ENCODE measurements around the gene KCNN3. TPM values are rescaled to one million over a fixed set of nuclear protein-coding genes. Genes with fewer than 3 reads are reported as not detected.

The KCNN3 gene
- polyA plus RNA-seq, 1 donor: 4.7 TPM

DNA sequence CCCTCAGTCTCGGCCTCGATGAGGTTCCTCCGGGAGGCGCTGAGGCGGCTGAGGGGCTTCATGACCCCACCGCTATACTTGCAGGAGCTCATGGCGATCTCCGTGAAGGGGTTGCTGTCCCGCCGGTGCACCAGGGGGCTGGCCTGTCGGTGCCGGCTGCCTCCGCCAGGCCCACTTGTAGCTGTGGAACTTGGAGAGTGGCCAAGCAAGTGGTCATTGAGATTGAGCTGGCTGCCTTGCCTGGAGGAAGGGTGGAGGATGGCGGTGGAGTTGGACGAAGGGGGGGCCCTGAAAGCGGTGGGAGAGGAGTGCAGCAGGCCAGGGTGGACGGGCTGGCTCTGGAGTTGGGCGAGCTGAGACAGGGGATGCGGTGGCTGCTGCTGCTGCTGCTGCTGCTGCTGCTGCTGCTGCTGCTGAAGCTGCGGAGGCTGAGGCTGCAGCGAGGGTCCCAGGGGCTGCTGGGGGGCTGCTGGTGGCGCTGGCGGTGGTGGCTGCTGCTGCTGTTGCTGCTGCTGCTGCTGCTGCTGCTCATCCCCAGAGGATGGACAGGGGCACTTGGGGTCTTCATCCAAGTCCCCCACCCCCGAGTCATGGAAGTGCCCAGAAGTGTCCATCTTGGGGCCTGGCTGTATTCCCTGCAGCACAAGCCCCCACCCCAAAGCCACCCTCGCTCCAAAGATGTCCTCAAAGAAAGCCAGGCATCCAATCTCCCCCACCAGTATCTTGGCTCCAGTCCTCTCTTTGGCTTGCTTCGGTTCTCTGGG, 548 bp downstream of the KCNN3 start:
- H3K9me3 ChIP-seq (ENCODE audit: control insufficient read depth, low read depth, low read length): no peaks in the 10 kb centered on the region
- H3K36me3 ChIP-seq (ENCODE audit: control insufficient read depth, insufficient read depth, low read length): no peaks in the 10 kb centered on the region
- H3K27me3 ChIP-seq (ENCODE audit: control insufficient read depth, insufficient read depth, low read length): peaks cover 47% of the 10 kb centered on the region
- H3K4me3 ChIP-seq (ENCODE audit: low read length): peak overlapping the region; percentile 43
- peaks cover 5% of the 10 kb centered on the region for H3K4me1 ChIP-seq (ENCODE audit: control insufficient read depth, insufficient read depth, low read length)
- no CpG with 5 or more reads among the region's 26 CpGs for WGBS (ENCODE audit: insufficient coverage, low lambda C conversion rate)
- H3K27ac ChIP-seq (ENCODE audit: low read length): no peak overlapping the region
- peak in 1 of 2 donors; percentile 28 for DNase-seq

DNA sequence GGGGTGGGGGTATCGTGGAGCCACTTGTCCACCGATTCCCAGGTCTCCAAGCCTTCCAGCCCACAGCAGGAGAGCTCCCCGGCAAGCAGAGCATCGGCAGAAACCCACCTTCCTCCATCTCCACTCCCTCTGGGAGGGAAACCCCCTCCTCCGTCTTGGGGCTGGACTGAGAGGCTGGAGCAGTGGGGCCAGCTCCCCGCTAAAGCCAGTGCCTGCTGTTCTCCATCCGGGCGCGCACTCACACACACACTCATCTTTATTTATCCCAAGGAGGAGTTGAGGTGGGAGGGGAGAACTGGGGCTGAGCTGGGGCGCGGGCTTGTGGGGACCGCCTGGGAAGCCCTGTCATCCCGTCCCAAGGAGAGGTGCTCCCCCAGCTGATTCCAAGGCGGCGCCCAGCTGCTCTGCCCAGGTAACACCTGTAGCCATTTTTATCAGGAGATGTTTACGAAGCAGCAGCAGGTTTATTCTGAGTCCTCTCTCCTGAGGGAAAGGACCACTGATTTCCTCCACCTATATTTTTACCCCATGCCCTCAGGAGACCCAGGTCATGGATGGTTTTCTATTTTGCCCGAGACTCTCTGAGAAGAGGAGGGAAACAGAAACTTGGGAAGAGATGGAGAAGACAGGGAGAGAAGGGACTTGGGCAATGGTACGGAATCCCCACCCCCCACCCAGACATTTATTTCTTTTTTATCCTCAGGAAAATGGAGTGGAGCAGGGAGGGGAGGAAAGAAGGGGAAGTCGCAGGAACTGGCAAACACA, 2.1 kb downstream of the KCNN3 start:
- peak overlapping the region; percentile 43 for H3K4me3 ChIP-seq (ENCODE audit: low read length)
- no peaks in the 10 kb centered on the region for H3K36me3 ChIP-seq (ENCODE audit: control insufficient read depth, insufficient read depth, low read length)
- H3K27me3 ChIP-seq (ENCODE audit: control insufficient read depth, insufficient read depth, low read length): peaks cover 54% of the 10 kb centered on the region
- peaks cover 5% of the 10 kb centered on the region for H3K4me1 ChIP-seq (ENCODE audit: control insufficient read depth, insufficient read depth, low read length)
- no peak for DNase-seq
- no peak overlapping the region for H3K27ac ChIP-seq (ENCODE audit: low read length)
- H3K9me3 ChIP-seq (ENCODE audit: control insufficient read depth, low read depth, low read length): no peaks in the 10 kb centered on the region
- no CpG with 5 or more reads among the region's 19 CpGs for WGBS (ENCODE audit: insufficient coverage, low lambda C conversion rate)

GRCh38 chr1:154867064-154867825, 2.8 kb downstream of the KCNN3 start:
- Histone ChIP-seq H3K27ac (ENCODE audit: low read length) (no peak overlapping the region), H3K9me3 (ENCODE audit: control insufficient read depth, low read depth, low read length) (no peaks in the 10 kb centered on the region), H3K4me3 (ENCODE audit: low read length) (peak overlapping the region; percentile 43), H3K27me3 (ENCODE audit: control insufficient read depth, insufficient read depth, low read length) (peaks cover 62% of the 10 kb centered on the region), H3K4me1 (ENCODE audit: control insufficient read depth, insufficient read depth, low read length) (peaks cover 5% of the 10 kb centered on the region), H3K36me3 (ENCODE audit: control insufficient read depth, insufficient read depth, low read length) (no peaks in the 10 kb centered on the region)
- no CpG with 5 or more reads among the region's 25 CpGs for WGBS (ENCODE audit: insufficient coverage, low lambda C conversion rate)
- no peak for DNase-seq

- Histone ChIP-seq H3K27me3 (ENCODE audit: control insufficient read depth, insufficient read depth, low read length) (peaks cover 68% of the 10 kb centered on the region), H3K9me3 (ENCODE audit: control insufficient read depth, low read depth, low read length) (no peaks in the 10 kb centered on the region), H3K4me3 (ENCODE audit: low read length) (peak overlapping the region; percentile 16), H3K27ac (ENCODE audit: low read length) (no peak overlapping the region), H3K36me3 (ENCODE audit: control insufficient read depth, insufficient read depth, low read length) (no peaks in the 10 kb centered on the region), H3K4me1 (ENCODE audit: control insufficient read depth, insufficient read depth, low read length) (peaks cover 5% of the 10 kb centered on the region)
- no CpG with 5 or more reads among the region's 14 CpGs for WGBS (ENCODE audit: insufficient coverage, low lambda C conversion rate)
- no peak for DNase-seq
Measured at GRCh38 chr1:154866257-154867063, 3.6 kb downstream of the KCNN3 start.

DNA sequence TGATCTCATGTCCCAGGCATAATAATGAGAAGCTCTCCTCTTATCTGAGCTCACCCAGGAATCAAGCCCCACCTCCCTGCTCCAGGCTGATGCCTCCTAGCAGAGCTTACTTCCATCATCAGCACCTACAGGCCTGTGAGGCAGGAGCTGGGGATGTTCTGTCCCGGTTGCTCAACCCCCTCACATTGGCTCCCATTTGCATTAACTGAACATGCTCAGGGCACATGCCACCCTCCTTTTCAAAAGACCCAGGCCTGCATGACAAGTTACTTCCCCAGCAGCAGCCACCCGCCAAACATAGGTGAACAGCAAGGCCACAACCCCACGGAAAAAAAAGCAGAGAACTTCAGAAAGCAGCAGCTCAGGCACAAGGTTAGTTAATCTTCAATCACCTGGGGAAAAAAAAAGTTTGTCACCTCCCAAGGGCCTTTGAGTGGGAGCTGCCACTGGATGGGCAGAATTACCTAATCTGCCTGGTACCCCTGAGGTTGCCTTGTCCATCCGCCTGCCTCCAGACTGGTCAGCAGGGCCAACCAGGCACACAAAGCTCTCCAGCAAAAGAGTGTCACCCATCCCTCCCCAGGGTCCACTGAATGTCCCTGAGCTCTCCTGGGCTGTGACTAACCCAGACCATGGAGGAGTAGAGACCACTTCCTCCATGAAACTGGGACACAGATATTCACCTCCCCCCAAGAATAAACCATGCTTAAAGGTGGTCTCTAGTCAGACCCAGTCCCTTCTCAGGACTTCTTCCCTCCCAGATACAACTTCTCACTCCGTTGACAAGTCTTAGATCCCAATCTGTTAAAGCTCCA, 4.4 kb downstream of the KCNN3 start:
- Histone ChIP-seq H3K27me3 (ENCODE audit: control insufficient read depth, insufficient read depth, low read length) (peaks cover 72% of the 10 kb centered on the region), H3K4me1 (ENCODE audit: control insufficient read depth, insufficient read depth, low read length) (peaks cover 5% of the 10 kb centered on the region), H3K36me3 (ENCODE audit: control insufficient read depth, insufficient read depth, low read length) (no peaks in the 10 kb centered on the region), H3K9me3 (ENCODE audit: control insufficient read depth, low read depth, low read length) (no peaks in the 10 kb centered on the region), H3K27ac (ENCODE audit: low read length) (no peak overlapping the region), H3K4me3 (ENCODE audit: low read length) (no peak overlapping the region)
- no peak for DNase-seq
- 48% methylated on average over 2 of the region's 5 CpGs for WGBS (ENCODE audit: insufficient coverage, low lambda C conversion rate)

- H3K9me3 ChIP-seq (ENCODE audit: control insufficient read depth, low read depth, low read length): no peaks in the 10 kb centered on the region
- H3K27me3 ChIP-seq (ENCODE audit: control insufficient read depth, insufficient read depth, low read length): peaks cover 71% of the 10 kb centered on the region
- no peaks in the 10 kb centered on the region for H3K4me1 ChIP-seq (ENCODE audit: control insufficient read depth, insufficient read depth, low read length)
- no peak for DNase-seq
- H3K27ac ChIP-seq (ENCODE audit: low read length): no peak overlapping the region
- H3K4me3 ChIP-seq (ENCODE audit: low read length): no peak overlapping the region
- 87% methylated on average over 3 of the region's 8 CpGs for WGBS (ENCODE audit: insufficient coverage, low lambda C conversion rate)
- no peaks in the 10 kb centered on the region for H3K36me3 ChIP-seq (ENCODE audit: control insufficient read depth, insufficient read depth, low read length)
Measured at GRCh38 chr1:154864189-154864975, 5.7 kb downstream of the KCNN3 start.

GRCh38 chr1:154863315-154864174, 6.5 kb downstream of the KCNN3 start:
- Histone ChIP-seq H3K9me3 (ENCODE audit: control insufficient read depth, low read depth, low read length) (no peaks in the 10 kb centered on the region), H3K4me3 (ENCODE audit: low read length) (no peak overlapping the region), H3K36me3 (ENCODE audit: control insufficient read depth, insufficient read depth, low read length) (no peaks in the 10 kb centered on the region), H3K27me3 (ENCODE audit: control insufficient read depth, insufficient read depth, low read length) (peaks cover 63% of the 10 kb centered on the region), H3K27ac (ENCODE audit: low read length) (no peak overlapping the region), H3K4me1 (ENCODE audit: control insufficient read depth, insufficient read depth, low read length) (no peaks in the 10 kb centered on the region)
- no peak for DNase-seq
- 100% methylated on average over 1 of the region's 16 CpGs for WGBS (ENCODE audit: insufficient coverage, low lambda C conversion rate)

- H3K9me3 ChIP-seq (ENCODE audit: control insufficient read depth, low read depth, low read length): no peaks in the 10 kb centered on the region
- no peak for DNase-seq
- H3K4me3 ChIP-seq (ENCODE audit: low read length): no peak overlapping the region
- H3K27ac ChIP-seq (ENCODE audit: low read length): no peak overlapping the region
- no peaks in the 10 kb centered on the region for H3K4me1 ChIP-seq (ENCODE audit: control insufficient read depth, insufficient read depth, low read length)
- no peaks in the 10 kb centered on the region for H3K36me3 ChIP-seq (ENCODE audit: control insufficient read depth, insufficient read depth, low read length)
- no CpG with 5 or more reads among the region's 13 CpGs for WGBS (ENCODE audit: insufficient coverage, low lambda C conversion rate)
- peaks cover 57% of the 10 kb centered on the region for H3K27me3 ChIP-seq (ENCODE audit: control insufficient read depth, insufficient read depth, low read length)
Measured at GRCh38 chr1:154862907-154863306, 7.2 kb downstream of the KCNN3 start.
